Activated T-cell treated with anti-CD3 and anti-CD28 coated beads, Interleukin-2, amount 50 U/mL, for 48 hours (primary cell): ENCODE measurements around the gene IQSEC3.
"Not testable (repeated sequence)": the region's sequence is repeated elsewhere in the genome, so short reads cannot be mapped to it uniquely, and the experiment has no call there.

Experiments
- DNase-seq, 2 experiments: peaks; one replicate each; pipeline ENCODE4 v3.0.0-alpha.2; 2020

IQSEC3 gene

GRCh38 chr12:203462-204260, 137.1 kb downstream of the IQSEC3 start:
- no peak for DNase-seq

- DNase-seq, result no peak
Measured at GRCh38 chr12:204261-204678, 137.7 kb downstream of the IQSEC3 start.

GRCh38 chr12:205026-205425, 138.5 kb downstream of the IQSEC3 start:
- no peak for DNase-seq

- DNase-seq, result no peak
Measured at GRCh38 chr12:206746-207440, 140.3 kb downstream of the IQSEC3 start.

DNA sequence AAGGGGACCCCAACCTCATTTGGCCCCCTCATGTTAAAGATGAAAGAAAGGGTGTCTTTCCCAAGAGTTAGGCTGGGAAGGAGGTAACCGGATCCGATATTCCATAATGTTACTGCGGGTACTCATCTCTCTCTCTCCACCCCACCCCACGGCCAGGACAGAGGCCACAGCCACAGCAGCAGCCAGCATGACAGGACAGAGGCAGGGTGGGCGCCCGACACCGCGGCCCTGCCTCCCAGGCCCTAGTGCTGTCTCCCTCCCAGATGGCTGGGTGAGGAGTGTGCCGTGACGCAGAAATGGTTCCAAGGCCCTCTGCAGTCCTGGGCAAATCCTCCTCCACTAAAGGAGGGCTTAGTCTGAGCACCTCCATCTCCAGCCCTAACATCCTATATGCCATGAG, 141.2 kb downstream of the IQSEC3 start:
- no peak for DNase-seq

GRCh38 chr12:208813-209212, 142.2 kb downstream of the IQSEC3 start:
- DNase-seq, result no peak

GRCh38 chr12:209246-209645, 142.7 kb downstream of the IQSEC3 start:
- no peak for DNase-seq

GRCh38 chr12:209851-210250, 143.3 kb downstream of the IQSEC3 start:
- DNase-seq, result no peak

GRCh38 chr12:210277-211141, 143.9 kb downstream of the IQSEC3 start:
- DNase-seq, result no peak

- DNase-seq, result no peak
Measured at GRCh38 chr12:211142-211465, 144.5 kb downstream of the IQSEC3 start.

DNA sequence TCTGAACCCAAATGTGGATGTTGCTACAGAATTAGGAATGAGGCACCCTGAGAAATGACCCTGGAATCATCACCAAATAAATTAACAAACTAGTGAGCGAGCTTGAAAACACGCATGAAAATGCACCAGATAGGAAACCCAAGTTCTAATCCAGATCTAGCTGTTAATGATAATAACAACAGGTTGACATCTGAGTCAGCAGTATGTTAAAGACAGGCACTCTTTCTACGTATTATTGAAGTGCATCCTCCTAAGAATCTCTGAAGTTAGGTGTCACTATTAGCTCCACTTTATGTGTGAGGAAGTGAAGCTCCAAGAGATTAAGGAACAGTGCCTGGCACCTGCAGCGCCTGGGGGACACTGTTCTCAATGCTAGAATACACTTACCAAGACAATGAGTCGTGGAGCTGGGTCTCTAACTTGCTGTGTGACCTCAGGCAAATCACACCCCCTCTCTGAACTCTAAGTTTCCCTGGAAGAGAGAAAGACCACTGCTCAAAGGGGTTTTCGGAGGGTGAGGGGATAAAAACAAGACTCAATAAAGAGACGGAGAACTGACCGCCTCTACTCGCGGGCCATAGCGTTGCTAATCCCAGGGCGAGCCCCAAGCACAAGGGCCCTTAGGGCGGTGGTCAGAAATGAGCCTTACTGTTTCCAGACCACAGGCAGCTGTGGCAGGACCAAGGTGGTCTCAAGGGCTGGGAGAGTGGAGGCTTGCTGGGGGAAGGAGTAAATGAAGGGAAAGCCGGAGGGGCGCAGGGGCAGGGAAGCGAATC, 145.3 kb downstream of the IQSEC3 start:
- no peak for DNase-seq

DNA sequence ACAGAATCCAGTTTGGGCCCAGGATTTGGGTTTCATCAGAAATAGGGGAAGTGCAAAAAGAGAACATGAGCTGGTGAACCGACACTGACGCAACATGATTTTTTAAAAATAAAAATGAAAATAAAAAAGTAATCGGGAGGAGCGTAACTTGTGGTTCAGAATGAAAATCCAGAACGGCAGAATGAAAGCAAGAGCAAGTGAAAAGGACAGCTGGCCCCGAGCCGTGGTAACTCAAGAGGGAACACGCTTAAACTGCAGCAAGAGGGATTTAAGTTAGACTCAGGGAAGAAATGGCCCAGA, 145.8 kb downstream of the IQSEC3 start:
- DNase-seq, result no peak

DNA sequence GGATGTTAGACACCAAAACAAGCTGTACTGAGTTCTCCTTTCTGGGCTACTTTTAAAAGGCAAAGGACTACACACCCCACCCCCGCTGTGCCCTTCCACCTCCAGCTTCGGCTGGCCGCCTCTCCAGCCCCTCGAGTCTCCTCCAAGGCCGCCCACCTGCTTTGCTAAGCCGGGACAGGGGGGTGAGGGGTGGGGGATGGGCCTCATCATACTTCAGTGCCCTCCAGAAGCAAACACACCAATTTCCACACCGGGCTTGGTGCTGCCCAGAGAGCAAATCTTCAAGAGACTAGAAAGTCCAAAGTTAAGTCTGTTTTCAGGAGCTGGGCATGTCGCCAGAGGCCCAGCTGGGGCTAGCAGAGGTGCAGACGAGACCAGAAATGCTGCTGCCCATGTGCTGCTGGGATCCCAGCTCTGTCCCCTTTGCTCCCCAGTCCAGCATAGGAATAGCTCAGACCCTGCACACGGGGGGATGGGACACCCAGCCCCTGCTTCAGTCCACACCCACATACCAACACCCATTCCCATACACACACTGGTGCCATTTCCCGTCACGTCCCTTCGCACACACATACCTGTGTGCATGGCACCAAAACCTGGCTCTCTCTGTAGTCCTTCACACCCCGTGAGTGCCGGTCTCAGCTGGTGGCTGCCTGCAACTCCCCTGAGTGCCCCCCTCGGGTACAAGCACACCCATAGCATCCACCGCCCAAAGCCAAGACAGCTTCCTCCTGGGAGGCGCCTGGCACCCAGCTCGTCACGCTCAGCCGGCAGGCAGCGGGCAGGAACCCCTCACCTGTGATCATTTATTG, 146.4 kb downstream of the IQSEC3 start:
- DNase-seq, result no peak

DNA sequence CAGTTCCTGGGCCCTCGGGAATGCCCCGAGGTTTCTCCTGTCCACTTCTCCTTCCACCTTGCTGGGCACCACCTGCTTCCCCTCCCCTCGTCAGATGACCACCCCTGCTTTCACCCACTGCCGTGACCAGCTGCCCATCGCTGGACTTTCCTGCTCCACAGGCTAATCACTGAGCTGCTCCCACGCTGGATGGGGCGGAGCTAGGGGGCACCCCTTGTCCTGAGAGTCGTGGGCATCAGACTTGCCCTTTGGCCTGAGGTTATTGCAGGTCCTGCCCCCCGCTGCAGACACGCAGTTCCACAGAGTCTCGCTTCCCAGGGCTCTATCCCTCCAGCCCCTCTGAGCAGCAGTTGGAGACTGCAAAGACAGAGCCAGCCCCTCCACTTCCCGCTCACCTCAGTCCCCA, 147.0 kb downstream of the IQSEC3 start:
- DNase-seq, result no peak

GRCh38 chr12:214003-214741, 147.6 kb downstream of the IQSEC3 start, which contains the start of gene SLC6A12:
SLC6A12 (minus strand) TSS chr12:214157; CDS start chr12:209986, 4,171 bp downstream.
- DNase-seq, result no peak

DNA sequence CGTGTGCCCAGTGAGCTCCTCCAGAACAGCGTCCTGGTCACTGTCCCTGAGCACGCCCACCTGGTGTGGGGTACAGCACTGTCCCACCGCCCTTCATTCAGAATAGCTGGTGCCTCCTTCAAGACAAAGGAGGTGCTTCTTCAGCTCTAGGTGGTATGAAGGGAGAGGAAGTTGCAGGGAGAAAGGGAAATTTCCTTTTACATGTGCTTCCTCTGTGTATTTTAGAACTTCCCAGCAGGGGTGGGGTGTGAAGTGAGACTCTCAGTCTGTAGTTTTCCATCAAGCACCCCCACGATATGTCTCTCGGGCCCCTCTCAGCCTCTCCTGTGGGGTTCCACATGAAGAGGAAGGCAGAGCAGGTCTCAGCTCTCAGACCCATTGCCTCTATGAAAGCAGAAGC, 148.5 kb downstream of the IQSEC3 start:
- no peak for DNase-seq

- DNase-seq, result not testable (repeated sequence)
Measured at GRCh38 chr12:217029-217428, 150.5 kb downstream of the IQSEC3 start.

DNA sequence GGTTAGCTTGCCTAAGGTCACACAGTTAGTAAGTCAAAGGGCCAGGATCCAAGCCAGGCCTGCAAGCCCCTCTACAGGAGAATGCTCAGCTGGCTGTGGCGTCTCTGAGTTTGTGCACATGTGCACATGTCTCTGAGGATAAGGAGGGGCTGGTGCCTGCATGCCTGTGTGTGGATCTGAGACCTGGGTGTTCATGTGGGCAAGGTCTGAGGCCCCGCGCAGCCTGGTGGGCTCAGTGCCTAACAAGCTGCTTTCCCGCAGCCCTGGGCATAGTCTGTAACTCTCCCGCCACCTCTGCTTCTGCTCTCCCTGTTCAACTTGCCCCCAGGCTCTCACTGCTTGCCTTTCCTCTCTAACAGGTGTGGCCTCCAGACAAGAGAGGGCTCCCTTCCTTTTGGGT, 151.7 kb downstream of the IQSEC3 start:
- no peak for DNase-seq

GRCh38 chr12:218728-219590, 152.4 kb downstream of the IQSEC3 start:
- DNase-seq, result no peak

DNA sequence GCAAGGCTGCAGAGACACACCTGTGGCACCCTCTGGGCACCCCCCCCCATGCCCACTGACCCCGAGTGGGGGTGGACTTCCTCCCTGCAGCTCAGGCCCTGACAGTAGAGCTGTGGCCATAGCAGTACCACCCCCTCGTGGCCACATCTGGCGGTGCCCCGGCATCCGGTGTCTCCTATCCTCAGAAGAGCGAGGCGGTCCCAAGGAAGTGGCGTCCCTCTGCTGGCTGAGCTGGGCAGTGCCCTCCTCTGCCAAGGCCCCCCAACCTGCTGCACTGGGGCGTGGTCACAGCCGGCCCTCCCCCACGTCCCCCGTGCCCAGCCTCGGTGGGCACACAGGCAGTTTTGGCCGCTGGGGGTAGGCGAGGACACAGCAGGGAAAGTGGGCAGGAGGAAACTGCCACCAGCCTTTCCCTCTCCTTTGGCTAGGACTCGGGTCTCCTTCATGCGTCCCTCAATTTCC, 153.4 kb downstream of the IQSEC3 start:
- DNase-seq, result peak; percentile 82 to 85
